Kidney epithelial cell (primary cell): ENCODE measurements around the gene BTBD16. TPM values are rescaled to one million over a fixed set of nuclear protein-coding genes. Genes with fewer than 3 reads are reported as not detected.

ENCODE experiments used
- DNase-seq: peaks from one replicate; pipeline ENCODE4 v3.0.0-alpha.2; 2010; ENCODE audit warnings: low read depth
- H3K27me3 ChIP-seq: 2 replicates; pipeline ENCODE4 v1.6.0; 2011; ENCODE audit warnings: low read length; ENCODE audit not compliant: control insufficient read depth, insufficient read depth
- H3K36me3 ChIP-seq: 2 replicates; pipeline ENCODE4 v1.5.1; 2011; ENCODE audit warnings: low read length; ENCODE audit not compliant: control insufficient read depth, insufficient read depth
- H3K4me3 ChIP-seq: 2 replicates; pipeline ENCODE4 v1.5.1; 2011; ENCODE audit warnings: low read depth, mild to moderate bottlenecking, control low read depth, low read length
- total RNA-seq: library from RNA; depleted of rRNA; stranded (reverse); fragments of >200 nt; gene quantifications from 2 replicates; pipeline ENCODE4 v1.2.3, GENCODE V29; 2015
- TF ChIP-seq, protein P1 (sequence below): IDR thresholded peaks from 2 replicates; pipeline ENCODE4 v1.5.1; 2011; ENCODE audit warnings: mild to moderate bottlenecking, moderate library complexity, low read length, control low read depth, inconsistent platforms; ENCODE audit not compliant: insufficient read depth, poor library complexity, severe bottlenecking

The BTBD16 gene
- total RNA-seq, 1 donor from 2014 or later = 2.0 TPM

DNA sequence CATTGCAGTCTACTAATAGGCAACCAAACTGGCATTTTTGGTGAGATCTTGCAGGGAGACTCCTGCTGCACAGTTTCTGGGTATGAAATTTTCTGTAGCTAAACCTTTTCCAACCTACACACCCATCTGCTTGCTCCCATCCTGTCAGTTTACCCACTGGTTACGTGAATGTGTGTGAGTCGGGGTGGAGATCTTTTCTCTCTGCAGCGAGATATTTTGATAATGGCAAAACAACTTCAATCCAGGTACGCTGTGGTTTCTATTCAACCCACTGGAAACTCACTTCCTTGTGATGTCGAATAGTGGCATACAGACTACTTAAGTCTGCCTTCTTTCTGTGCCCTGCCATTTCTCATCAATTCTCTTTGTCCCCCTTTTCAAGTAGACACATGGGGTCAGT, 107.9 kb downstream of the BTBD16 start:
- Histone ChIP-seq H3K36me3 (no peaks in the 10 kb centered on the region), H3K27me3 (no peaks in the 10 kb centered on the region), H3K4me3 (no peak overlapping the region)
- TF ChIP-seq, protein P1, sequence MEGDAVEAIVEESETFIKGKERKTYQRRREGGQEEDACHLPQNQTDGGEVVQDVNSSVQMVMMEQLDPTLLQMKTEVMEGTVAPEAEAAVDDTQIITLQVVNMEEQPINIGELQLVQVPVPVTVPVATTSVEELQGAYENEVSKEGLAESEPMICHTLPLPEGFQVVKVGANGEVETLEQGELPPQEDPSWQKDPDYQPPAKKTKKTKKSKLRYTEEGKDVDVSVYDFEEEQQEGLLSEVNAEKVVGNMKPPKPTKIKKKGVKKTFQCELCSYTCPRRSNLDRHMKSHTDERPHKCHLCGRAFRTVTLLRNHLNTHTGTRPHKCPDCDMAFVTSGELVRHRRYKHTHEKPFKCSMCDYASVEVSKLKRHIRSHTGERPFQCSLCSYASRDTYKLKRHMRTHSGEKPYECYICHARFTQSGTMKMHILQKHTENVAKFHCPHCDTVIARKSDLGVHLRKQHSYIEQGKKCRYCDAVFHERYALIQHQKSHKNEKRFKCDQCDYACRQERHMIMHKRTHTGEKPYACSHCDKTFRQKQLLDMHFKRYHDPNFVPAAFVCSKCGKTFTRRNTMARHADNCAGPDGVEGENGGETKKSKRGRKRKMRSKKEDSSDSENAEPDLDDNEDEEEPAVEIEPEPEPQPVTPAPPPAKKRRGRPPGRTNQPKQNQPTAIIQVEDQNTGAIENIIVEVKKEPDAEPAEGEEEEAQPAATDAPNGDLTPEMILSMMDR = no peak
- DNase-seq = no peak

DNA sequence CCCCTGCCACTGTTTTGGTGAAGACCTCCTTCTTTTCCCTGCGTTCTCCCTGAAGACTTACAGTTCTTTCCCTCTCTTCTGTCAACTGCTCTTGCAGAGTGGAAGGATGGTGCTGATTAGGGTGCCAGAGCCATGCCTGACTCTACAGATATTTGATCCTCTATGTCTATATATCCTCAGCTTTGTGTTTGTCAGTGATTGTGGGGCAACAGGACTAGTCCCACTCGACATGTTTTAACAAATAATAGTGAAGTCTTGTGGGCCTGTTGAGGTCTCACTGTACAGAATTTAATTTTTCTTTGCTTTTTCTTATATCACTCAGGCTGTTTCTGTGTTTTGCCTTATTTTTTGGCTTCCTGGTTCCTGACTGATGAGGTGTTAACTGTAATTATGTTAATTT, 108.4 kb downstream of the BTBD16 start:
- H3K27me3 ChIP-seq = no peaks in the 10 kb centered on the region
- TF ChIP-seq, protein P1 = no peak
- no peak for DNase-seq
- H3K36me3 ChIP-seq = no peaks in the 10 kb centered on the region
- H3K4me3 ChIP-seq = no peak overlapping the region

DNA sequence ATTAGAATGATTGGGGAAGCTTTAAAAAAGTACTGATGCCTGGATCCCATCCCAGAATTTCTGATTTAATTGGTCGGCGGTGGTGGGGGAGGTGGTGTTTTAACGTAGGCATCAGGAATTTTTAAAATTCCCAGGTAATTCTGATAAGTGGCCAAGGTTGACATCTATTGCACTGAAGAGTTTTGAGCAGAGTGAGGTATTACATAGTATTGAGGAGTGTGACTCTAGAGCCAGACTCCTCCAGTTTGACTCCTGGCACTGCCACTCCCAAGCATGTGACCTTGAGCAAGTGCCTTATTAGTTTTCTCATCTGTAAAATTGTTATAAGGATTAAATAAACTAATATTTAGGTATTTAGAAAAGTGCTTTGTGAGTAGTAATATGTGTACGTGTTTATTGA, 109.6 kb downstream of the BTBD16 start:
- no peak for DNase-seq
- TF ChIP-seq, protein P1 = no peak
- Histone ChIP-seq H3K27me3 (no peaks in the 10 kb centered on the region), H3K36me3 (no peaks in the 10 kb centered on the region), H3K4me3 (no peak overlapping the region)

DNA sequence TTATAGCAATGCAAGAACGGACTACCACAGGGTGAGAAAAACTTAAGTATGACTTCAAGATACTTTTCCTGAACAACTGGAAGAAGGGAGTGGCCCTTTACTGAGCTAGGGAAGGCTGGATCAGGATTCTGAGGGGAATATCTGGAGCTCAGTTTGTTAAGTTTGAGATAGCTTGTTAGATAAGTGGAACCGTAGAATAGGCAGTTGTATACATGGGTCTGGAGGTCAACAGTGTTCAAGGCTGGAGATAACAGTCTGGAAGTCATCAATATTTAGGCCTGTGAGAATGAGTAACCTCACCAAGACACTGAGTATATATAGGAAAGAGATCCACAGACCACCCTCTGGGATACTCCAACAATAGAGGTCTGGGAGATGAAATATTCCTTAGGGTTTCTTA, 110.6 kb downstream of the BTBD16 start:
- H3K36me3 ChIP-seq = no peaks in the 10 kb centered on the region
- DNase-seq = no peak
- no peak overlapping the region for H3K4me3 ChIP-seq
- TF ChIP-seq, protein P1 = no peak
- H3K27me3 ChIP-seq = no peaks in the 10 kb centered on the region

DNA sequence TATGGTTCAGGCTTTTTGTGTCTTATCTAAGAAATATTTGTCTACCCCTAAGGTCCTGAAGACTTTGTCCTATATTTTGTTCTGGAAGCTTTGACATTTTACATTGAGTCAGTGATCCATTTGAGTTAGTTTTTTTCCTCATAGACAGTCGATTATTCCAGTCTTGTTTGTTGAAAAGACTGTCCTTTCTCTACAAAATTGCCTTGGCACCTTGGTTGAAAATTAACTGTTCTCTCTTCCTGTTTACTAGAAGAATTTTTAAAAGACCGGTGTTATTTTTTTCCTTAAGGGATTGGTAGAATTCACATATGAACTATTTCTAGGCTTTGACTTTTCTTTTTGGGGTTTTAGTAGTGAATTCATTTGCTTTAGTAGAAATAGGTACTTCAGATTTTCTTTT, 115.4 kb downstream of the BTBD16 start:
- no peaks in the 10 kb centered on the region for H3K27me3 ChIP-seq
- TF ChIP-seq, protein P1 = no peak
- no peak overlapping the region for H3K4me3 ChIP-seq
- H3K36me3 ChIP-seq = no peaks in the 10 kb centered on the region
- DNase-seq = no peak

DNA sequence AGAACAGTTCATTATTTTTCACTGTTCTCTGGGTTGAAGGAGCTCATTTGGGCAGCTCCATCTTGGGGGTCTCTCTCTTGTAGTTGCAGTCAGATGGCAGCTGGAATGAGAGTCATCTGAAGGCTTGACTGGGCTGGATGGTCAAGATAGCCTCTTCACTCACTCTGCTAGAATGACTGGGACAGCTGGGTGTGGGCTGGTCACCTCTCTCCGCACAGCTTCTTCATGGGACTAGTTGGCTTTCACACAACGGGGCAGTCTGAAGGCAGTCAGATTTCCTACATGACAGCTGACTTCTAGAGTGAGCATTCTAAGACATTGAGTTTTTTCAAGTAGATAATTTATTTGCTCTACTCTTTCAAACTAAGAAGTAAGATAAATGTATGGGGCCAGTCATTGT, 116.5 kb downstream of the BTBD16 start:
- Histone ChIP-seq H3K4me3 (no peak overlapping the region), H3K27me3 (no peaks in the 10 kb centered on the region), H3K36me3 (no peaks in the 10 kb centered on the region)
- no peak for DNase-seq
- TF ChIP-seq, protein P1 = no peak
